K562 (cell line): Measurements from ENCODE around the gene TSHR. TPM values are rescaled to one million over a fixed set of nuclear protein-coding genes. Genes with fewer than 3 reads are reported as not detected.
A peak's percentile ranks its signal among the peaks of the same experiment; 100 is the strongest.

Source experiments
- BDP1 ChIP-seq: IDR thresholded peaks from 3 replicates; pipeline ENCODE4 v1.6.1; 2011; ENCODE audit not compliant: insufficient read length, insufficient read depth
- CBX2 ChIP-seq: fragments of 200-600 bp; sonication (generic); IDR thresholded peaks from one replicate; pipeline ENCODE4 v1.6.1; 2012; ENCODE audit warnings: mild to moderate bottlenecking, low read length, inconsistent platforms; ENCODE audit not compliant: insufficient read depth, poor library complexity, severe bottlenecking
- HNRNPL ChIP-seq: fragments of 200-400 bp; formaldehyde crosslinking; IDR thresholded peaks from 2 replicates; pipeline ENCODE4 v1.6.1; 2017; ENCODE audit warnings: low read depth, mild to moderate bottlenecking, low read length
- JUN ChIP-seq, 2 experiments: sonication (generic) in 1 of 2; formaldehyde crosslinking in 1 of 2; IDR thresholded peaks; 2 replicates each; pipeline versions ENCODE4 v1.6.1 to v1.8.0; 2012 to 2022; ENCODE audit warnings: borderline replicate concordance in 2 of 2, mild to moderate bottlenecking in 2 of 2, improper control_type of control experiment in 1 of 2, low read depth in 1 of 2, low read length in 1 of 2, missing genetic modification reagents in 1 of 2
- KLF10 ChIP-seq: fragments of 250-450 bp; sonication (Bioruptor Pico); IDR thresholded peaks from 2 replicates; pipeline ENCODE4 v1.6.1; 2021; ENCODE audit warnings: matching md5 sums
- KLF13 ChIP-seq: fragments of 450-650 bp; IDR thresholded peaks from 2 replicates; pipeline ENCODE4 v1.6.1; 2016; ENCODE audit warnings: missing genetic modification characterization, low read depth, mild to moderate bottlenecking, missing compliant biosample characterization, moderate library complexity, borderline replicate concordance
- NCOA6 ChIP-seq: fragments of 450-650 bp; IDR thresholded peaks from 2 replicates; pipeline ENCODE4 v1.6.1; 2017; ENCODE audit warnings: mild to moderate bottlenecking
- NR3C1 ChIP-seq: sonication (generic); formaldehyde crosslinking; IDR thresholded peaks from 2 replicates; pipeline ENCODE4 v1.8.1; 2022; ENCODE audit warnings: missing genetic modification reagents
- POLR2B ChIP-seq: fragments of 450-650 bp; IDR thresholded peaks from 2 replicates; pipeline ENCODE4 v1.6.1; 2018; ENCODE audit warnings: low read depth; ENCODE audit not compliant: partially characterized antibody
- POLR3G ChIP-seq: IDR thresholded peaks from 2 replicates; pipeline ENCODE4 v1.6.1; 2011; ENCODE audit not compliant: insufficient read length, insufficient replicate concordance; ENCODE audit errors: extremely low read depth
- SMARCA4 ChIP-seq: fragments of 450-650 bp; IDR thresholded peaks from 2 replicates; pipeline ENCODE4 v1.6.1; 2016
- SOX6 ChIP-seq: fragments of 450-650 bp; IDR thresholded peaks from 2 replicates; pipeline ENCODE4 v1.6.1; 2014; ENCODE audit warnings: mild to moderate bottlenecking
- SRSF9 ChIP-seq: fragments of 200-400 bp; formaldehyde crosslinking; IDR thresholded peaks from 2 replicates; pipeline ENCODE4 v1.6.1; 2017; ENCODE audit warnings: low read depth, low read length, borderline replicate concordance
- TCF7L2 ChIP-seq: fragments of 150-350 bp; IDR thresholded peaks from 2 replicates; pipeline ENCODE4 v1.6.1; 2016; ENCODE audit warnings: low read depth, mild to moderate bottlenecking, low read length, moderate library complexity
- ZNF282 ChIP-seq: sonication (generic); formaldehyde crosslinking; IDR thresholded peaks from 2 replicates; pipeline ENCODE4 v1.8.1; 2023; ENCODE audit warnings: missing genetic modification reagents
- ZNF766 ChIP-seq: fragments of 200-800 bp; sonication (Bioruptor generic); conservative IDR thresholded peaks from 2 replicates; pipeline ENCODE4 v1.6.1; 2016; ENCODE audit warnings: missing genetic modification characterization, missing compliant biosample characterization
- polyA plus RNA-seq, 8 experiments: library from polyadenylated mRNA; depleted of rRNA in 4 of 8; stranded (reverse) in 5 of 8; unstranded in 3 of 8; fragments of >200 nt; fragmentation: Nextera tagmentation in 2 of 8; fragmentation: Illumina TruSeq in 1 of 8; extraction: Ambion mirVana in 2 of 8; extraction: Trizol in 1 of 8; gene quantifications; 2 replicates each; pipeline versions ENCODE4 v1.2.1 to v1.2.3, GENCODE V29; 2011 to 2014; ENCODE audit warnings: inconsistent platforms in 1 of 8, missing spikeins in 1 of 8
- total RNA-seq, 7 experiments: library from RNA; depleted of rRNA in 6 of 7; stranded (reverse); fragments of >200 nt in 6 of 7; fragmentation: Illumina TruSeq in 2 of 7; extraction: Trizol in 2 of 7; gene quantifications; 2 replicates each; pipeline versions ENCODE4 v1.2.1 to v1.2.3, GENCODE V29; 2011 to 2021; ENCODE audit warnings: low replicate concordance in 1 of 7
- TF ChIP-seq, protein P1 (sequence below), 2 experiments: fragments of 250-450 bp in 1 of 2; fragments of 450-650 bp in 1 of 2; sonication (Bioruptor Pico) in 1 of 2; IDR thresholded peaks; 2 replicates each; pipeline versions ENCODE4 v1.6.1 to v1.8.0; 2016 to 2021; ENCODE audit warnings: mild to moderate bottlenecking in 2 of 2, moderate library complexity in 2 of 2, missing compliant biosample characterization in 1 of 2, missing genetic modification characterization in 1 of 2
- TF ChIP-seq, protein P2 (sequence below): fragments of 450-650 bp; IDR thresholded peaks from 2 replicates; pipeline ENCODE4 v1.6.1; 2016; ENCODE audit warnings: low read depth, mild to moderate bottlenecking, moderate library complexity
- TF ChIP-seq, protein P3 (sequence below), 2 experiments: fragments of 200-800 bp in 1 of 2; sonication (Bioruptor generic) in 1 of 2; sonication (generic) in 1 of 2; formaldehyde crosslinking in 1 of 2; IDR thresholded peaks in 1 of 2; conservative IDR thresholded peaks in 1 of 2; 2 replicates each; pipeline versions ENCODE4 v1.5.0 to v1.6.1; 2016 to 2020; ENCODE audit warnings: missing compliant biosample characterization in 1 of 2, missing genetic modification characterization in 1 of 2, missing genetic modification reagents in 1 of 2
- TF ChIP-seq, protein P4 (sequence below): fragments of 250-450 bp; sonication (Bioruptor Pico); IDR thresholded peaks from 2 replicates; pipeline ENCODE4 v1.8.0; 2021; ENCODE audit warnings: mild to moderate bottlenecking, moderate library complexity
- TF ChIP-seq, protein P5 (sequence below): fragments of 450-650 bp; formaldehyde crosslinking; IDR thresholded peaks from 2 replicates; pipeline ENCODE4 v1.4.0; 2020; ENCODE audit warnings: mild to moderate bottlenecking, moderate library complexity

TSHR gene
- total and polyA plus RNA-seq, 9 of the 15 experiments (the other 6 are each of a cell fraction or from before 2014, with no cell fraction given) = 0.01 to 0.10 TPM; not detected in 7

DNA sequence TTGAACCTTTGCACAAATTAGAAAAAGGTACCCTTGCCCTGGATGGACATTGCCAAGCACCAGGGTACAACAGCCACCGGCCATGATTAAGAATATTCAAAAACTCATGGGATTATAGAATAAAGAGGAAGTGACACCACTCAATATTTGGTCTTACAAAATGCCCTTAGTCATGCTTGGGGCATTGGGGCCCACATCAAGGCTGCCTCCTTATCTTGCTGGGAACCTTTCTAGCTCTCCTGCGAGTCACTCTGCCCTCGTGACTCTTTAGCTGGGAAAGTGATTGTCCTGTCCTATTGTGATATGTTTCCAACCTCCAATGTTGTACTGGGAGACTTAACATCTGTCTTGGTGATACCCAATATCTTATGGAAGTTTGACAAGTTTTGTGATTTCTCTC, 207.5 kb downstream of the TSHR start (continued):
- TF ChIP-seq POLR3G = no peak
- TF ChIP-seq JUN (IDR thresholded peaks at IDR 0.05; ENCODE audit: borderline replicate concordance, low read depth, low read length) = no peak
- no peak for TF ChIP-seq JUN (CRISPR knock-in tag; IDR thresholded peaks at IDR 0.05; ENCODE audit: borderline replicate concordance)
- TF ChIP-seq, protein P1, sequence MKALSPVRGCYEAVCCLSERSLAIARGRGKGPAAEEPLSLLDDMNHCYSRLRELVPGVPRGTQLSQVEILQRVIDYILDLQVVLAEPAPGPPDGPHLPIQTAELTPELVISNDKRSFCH (CRISPR knock-in tag; IDR thresholded peaks at IDR 0.05) = no peak
- TF ChIP-seq, protein P1 (tag; IDR thresholded peaks at IDR 0.05) = no peak
- TF ChIP-seq HNRNPL = no peak
- no peak for TF ChIP-seq CBX2
- TF ChIP-seq KLF13 (tag) = no peak
- TF ChIP-seq BDP1 = no peak
- TF ChIP-seq, protein P2, sequence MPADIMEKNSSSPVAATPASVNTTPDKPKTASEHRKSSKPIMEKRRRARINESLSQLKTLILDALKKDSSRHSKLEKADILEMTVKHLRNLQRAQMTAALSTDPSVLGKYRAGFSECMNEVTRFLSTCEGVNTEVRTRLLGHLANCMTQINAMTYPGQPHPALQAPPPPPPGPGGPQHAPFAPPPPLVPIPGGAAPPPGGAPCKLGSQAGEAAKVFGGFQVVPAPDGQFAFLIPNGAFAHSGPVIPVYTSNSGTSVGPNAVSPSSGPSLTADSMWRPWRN = no peak
- TF ChIP-seq NR3C1 (CRISPR knock-in tag) = no peak
- TF ChIP-seq SRSF9 = no peak
- TF ChIP-seq ZNF766 (CRISPR knock-in tag) = 0 out of 2 replicates have a peak, but pooled peaks have one; percentile 33
- TF ChIP-seq, protein P3, sequence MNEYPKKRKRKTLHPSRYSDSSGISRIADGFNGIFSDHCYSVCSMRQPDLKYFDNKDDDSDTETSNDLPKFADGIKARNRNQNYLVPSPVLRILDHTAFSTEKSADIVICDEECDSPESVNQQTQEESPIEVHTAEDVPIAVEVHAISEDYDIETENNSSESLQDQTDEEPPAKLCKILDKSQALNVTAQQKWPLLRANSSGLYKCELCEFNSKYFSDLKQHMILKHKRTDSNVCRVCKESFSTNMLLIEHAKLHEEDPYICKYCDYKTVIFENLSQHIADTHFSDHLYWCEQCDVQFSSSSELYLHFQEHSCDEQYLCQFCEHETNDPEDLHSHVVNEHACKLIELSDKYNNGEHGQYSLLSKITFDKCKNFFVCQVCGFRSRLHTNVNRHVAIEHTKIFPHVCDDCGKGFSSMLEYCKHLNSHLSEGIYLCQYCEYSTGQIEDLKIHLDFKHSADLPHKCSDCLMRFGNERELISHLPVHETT (CRISPR knock-in tag; conservative IDR thresholded peaks at IDR 0.05 in 1 of 2, IDR thresholded peaks at IDR 0.05 in 1 of 2) = peak in 1 of 2 experiments; percentile 68; a peak in 2 of 4 replicates
- no peak for TF ChIP-seq KLF10 (CRISPR knock-in tag)
- no peak for TF ChIP-seq POLR2B
- TF ChIP-seq NCOA6 = no peak
- TF ChIP-seq SMARCA4 = peak; percentile 63; the same call in 1 of the 2 replicates
- TF ChIP-seq ZNF282 (CRISPR knock-in tag) = no peak
- TF ChIP-seq, protein P4, sequence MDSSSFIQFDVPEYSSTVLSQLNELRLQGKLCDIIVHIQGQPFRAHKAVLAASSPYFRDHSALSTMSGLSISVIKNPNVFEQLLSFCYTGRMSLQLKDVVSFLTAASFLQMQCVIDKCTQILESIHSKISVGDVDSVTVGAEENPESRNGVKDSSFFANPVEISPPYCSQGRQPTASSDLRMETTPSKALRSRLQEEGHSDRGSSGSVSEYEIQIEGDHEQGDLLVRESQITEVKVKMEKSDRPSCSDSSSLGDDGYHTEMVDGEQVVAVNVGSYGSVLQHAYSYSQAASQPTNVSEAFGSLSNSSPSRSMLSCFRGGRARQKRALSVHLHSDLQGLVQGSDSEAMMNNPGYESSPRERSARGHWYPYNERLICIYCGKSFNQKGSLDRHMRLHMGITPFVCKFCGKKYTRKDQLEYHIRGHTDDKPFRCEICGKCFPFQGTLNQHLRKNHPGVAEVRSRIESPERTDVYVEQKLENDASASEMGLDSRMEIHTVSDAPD (CRISPR knock-in tag) = no peak
- TF ChIP-seq TCF7L2 = no peak
- TF ChIP-seq, protein P5, sequence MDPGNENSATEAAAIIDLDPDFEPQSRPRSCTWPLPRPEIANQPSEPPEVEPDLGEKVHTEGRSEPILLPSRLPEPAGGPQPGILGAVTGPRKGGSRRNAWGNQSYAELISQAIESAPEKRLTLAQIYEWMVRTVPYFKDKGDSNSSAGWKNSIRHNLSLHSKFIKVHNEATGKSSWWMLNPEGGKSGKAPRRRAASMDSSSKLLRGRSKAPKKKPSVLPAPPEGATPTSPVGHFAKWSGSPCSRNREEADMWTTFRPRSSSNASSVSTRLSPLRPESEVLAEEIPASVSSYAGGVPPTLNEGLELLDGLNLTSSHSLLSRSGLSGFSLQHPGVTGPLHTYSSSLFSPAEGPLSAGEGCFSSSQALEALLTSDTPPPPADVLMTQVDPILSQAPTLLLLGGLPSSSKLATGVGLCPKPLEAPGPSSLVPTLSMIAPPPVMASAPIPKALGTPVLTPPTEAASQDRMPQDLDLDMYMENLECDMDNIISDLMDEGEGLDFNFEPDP (CRISPR knock-in tag) = no peak
- peak; percentile 97 for TF ChIP-seq SOX6
